ELR (cell line): ENCODE results near the gene B3GNT9.
"Not testable (repeated sequence)": the region's sequence is repeated elsewhere in the genome, so short reads cannot be mapped to it uniquely, and the experiment has no call there.

Experiments used
- DNase-seq: peaks from one replicate; pipeline ENCODE4 v3.0.0-alpha.2; 2015; ENCODE audit warnings: low read depth

The B3GNT9 gene

GRCh38 chr16:67150047-67150832 lies 558 bp downstream of the B3GNT9 start:
- DNase-seq: peak; percentile 45

- DNase-seq: no peak
Measured at GRCh38 chr16:67149276-67150046, 1.3 kb downstream of the B3GNT9 start.

DNA sequence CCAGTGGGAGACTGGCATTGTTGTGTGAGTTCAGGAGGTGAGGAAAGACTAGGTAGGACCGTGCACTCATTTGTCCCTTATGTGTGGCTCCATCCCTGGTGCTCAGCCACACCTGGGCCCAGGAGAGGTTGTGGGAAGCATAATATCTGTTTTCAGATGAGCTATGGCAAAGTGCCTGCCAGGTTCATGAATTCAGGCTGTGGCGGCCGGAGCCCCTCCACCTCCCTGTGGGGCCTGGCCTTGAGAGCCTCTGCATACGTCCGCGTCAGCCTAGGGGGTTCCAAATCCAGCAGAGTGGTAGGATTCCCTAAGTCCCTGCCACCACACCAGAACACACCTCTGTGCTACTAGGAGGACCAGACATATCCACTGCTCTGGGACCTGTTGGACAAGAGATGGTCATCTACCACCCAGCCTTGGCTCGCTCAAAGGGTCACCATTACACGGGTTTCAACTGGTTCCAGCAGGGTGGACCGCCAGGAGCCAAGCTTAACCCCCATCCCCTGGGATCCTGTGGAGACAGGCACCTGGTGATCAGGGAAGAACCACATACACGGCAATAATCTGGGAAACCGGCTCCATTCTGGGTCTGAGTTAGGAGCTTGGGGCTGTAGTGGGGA lies 2.0 kb downstream of the B3GNT9 start:
- DNase-seq: no peak

GRCh38 chr16:67148221-67148620 lies 2.6 kb downstream of the B3GNT9 start:
- DNase-seq: no peak

GRCh38 chr16:67147437-67148140 lies 3.2 kb downstream of the B3GNT9 start:
- no peak for DNase-seq

DNA sequence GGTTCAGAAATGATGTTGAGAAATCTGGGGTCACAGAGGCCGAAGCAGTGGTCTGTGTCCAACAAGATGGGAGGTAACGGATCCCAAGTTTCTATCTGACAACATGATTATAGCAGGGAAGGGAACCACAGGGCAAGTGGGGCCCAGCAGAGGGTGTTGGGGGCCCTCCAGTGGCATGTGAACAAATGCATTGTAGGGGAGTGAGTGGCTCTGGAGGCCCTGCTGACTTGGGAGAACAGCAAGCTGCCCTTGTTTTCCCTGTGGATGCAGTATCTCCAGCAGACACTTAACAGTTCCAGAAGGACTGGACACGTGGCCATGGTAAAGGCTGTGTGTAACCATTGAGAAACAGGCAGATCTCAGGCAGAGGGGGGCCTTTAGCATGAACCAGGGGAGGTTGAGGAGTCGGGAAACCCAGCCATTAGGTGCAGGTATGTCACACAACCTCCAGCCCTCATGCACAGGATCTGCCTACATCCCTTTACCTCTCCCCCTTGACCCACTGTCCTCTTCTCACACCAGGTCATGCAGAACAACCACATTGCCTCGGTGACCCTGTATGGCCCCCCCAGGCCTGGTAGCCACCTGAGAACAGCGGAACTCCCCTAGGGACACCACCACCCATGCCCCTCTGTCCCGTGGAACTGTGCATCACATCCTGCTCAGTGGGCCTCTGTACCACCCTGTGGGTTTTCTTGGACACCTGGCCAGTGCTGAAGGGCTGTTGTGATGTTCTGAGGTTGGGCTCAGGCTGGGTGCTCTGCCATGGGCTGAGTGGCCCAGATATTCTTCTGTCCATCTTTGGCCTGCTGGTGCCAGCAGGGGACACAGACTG lies 4.1 kb downstream of the B3GNT9 start:
- peak; percentile 37 for DNase-seq

- no peak for DNase-seq
Measured at GRCh38 chr16:67145746-67146145, 5.1 kb downstream of the B3GNT9 start.

- DNase-seq: no peak
Measured at GRCh38 chr16:67144943-67145342, 5.9 kb downstream of the B3GNT9 start.

DNA sequence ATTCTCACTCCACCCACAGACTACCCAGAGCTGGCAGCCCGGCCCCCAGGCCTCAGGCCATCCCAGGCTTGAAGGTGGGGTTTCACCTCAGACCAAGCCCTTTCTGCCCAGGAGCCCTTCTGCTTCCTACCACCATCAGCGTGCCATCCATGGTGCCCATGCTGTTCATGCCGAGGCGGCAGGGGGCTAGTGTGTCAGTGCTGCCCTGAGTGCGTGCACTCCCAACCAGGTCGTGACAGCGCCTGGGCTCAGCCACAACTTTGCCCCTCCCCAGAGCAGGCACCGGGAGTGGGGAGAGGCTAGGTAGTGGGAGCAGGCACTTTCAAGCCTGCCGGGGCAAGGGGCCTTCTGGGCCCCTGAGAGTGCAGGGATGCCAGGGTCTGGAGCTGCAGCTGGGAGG lies 8.5 kb downstream of the B3GNT9 start:
- DNase-seq: no peak

DNA sequence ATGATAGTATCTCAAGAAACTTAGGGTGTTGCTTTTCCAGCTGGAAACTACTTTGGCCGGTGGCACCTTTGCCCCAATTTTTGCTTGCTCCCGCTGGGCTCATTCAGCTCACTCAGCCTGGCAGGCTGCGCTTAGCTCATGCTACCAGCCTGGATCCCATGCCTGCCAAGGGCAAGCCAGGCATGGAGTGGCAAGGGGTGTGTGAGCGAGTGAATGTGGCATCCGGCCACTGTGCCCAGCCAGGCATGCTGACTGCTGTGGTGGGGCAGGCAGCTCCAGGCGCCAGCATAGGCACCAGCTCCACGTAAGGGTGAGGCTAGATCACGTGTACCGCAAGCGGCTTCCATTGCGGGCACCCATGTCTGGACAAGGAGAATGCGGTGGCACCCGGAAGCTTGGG lies 9.4 kb downstream of the B3GNT9 start:
- no peak for DNase-seq

GRCh38 chr16:67137605-67138004 lies 13.2 kb downstream of the B3GNT9 start:
- no peak for DNase-seq

- no peak for DNase-seq
Measured at GRCh38 chr16:67129422-67129821, 21.4 kb downstream of the B3GNT9 start.

- no peak for DNase-seq
Measured at GRCh38 chr16:67128887-67129286, 21.9 kb downstream of the B3GNT9 start.

DNA sequence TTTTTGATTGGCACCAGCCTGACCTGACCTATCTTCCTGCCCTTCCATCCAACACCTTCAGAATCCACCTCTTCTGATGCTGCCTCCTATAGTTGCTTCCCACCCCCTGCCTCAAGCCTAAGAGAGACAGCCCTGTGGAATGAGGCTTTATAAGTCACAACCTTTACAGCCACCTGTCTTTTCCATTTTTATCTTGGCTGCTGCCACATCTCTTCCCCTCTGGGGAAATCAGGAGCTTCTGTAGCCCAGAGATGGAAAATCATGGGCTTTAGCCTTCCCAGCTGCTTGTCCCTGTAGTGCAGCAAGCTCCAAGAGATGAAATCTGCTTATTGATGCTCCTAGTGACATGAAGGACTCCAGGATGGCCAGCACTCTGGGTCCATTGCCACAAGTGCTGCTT lies 22.4 kb downstream of the B3GNT9 start:
- DNase-seq: no peak

DNA sequence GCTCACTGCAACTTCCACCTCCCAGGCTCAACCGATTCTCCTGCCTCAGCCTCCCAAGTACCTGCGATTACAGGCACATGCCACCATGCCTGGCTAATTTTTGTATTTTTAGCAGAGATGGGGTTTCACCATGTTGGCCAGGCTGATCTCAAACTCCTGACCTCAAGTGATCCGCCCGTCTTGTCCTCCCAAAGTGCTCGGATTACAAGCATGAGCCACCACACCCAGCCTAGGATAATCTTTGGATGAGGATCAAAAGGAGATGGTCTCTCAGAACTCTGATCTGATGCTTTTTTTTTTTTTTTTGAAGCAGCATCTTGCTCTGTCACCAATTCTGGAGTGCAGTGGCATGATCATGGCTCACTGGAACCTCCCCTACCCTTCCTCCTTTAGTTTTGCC lies 28.0 kb downstream of the B3GNT9 start:
- not testable (repeated sequence) for DNase-seq

GRCh38 chr16:67120025-67120424 lies 30.8 kb downstream of the B3GNT9 start:
- DNase-seq: peak; percentile 43

- no peak for DNase-seq
Measured at GRCh38 chr16:67117716-67118115, 33.1 kb downstream of the B3GNT9 start.

GRCh38 chr16:67116388-67117311 lies 34.1 kb downstream of the B3GNT9 start:
- no peak for DNase-seq

DNA sequence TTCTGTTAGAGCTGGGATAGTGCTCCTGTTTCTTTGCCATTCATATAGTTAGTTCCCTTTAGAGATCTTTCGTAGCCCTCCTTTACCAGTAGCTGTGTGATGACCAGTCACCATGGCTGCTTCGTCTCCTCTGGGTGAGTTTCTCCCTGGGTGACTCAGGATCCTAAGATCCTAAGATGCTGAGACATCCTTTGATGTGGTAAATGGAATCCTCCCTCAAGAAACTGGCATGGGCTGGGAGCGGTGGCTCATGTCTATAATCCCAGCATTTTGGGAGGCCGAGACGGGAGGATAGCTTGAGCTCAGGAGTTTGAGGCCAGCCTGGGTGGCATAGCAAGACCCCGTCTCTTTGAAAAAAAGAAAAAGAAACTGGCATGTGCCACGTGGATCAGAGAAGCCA lies 35.2 kb downstream of the B3GNT9 start:
- DNase-seq: peak; percentile 99

GRCh38 chr16:67114793-67115192 lies 36.0 kb downstream of the B3GNT9 start:
- peak; percentile 71 for DNase-seq
